ENCODE measurements around the gene TMEM161A. TPM values are rescaled to one million over a fixed set of nuclear protein-coding genes. Genes with fewer than 3 reads are reported as not detected.
"Not testable (repeated sequence)": the region's sequence is repeated elsewhere in the genome, so short reads cannot be mapped to it uniquely, and the experiment has no call there.

Gene TMEM161A
- total and polyA plus RNA-seq, 10 donors: 15.1 to 31.7 (median 18.5) TPM

DNA sequence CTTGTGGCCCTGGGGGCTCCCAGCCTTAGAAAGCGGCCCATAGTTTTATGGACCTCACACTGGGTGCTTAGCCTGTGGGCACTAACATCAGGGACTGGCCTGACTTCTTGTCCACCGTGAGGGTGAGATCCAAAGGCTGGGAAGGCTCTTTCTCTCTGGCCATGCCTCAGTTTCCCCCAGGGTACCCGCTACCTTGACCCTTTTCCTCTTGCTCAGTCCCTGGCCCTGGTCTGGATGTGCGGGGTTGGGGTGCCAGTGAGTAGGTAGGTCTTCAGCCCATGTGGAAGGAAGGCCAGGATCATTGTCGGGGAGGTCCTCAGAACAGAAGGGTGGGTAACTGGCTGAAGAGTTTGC lies 1.6 kb upstream of the TMEM161A start:
- H3K36me3 ChIP-seq: no peaks in the 10 kb centered on the region
- no peaks in the 10 kb centered on the region for H3K27me3 ChIP-seq (replicated peaks in 1 of 7)
- intact Hi-C loops (cut with DNase I; ENCODE audit: low total_unique reads): loop anchor here (5.0 kb wide), 1 partner anchor 78 kb away; the partner anchor contains the start of gene SLC25A42
- no peak overlapping the region for H3K4me3 ChIP-seq
- no peak overlapping the region for H3K27ac ChIP-seq
- H3K4me1 ChIP-seq: peaks cover 0 to 35% (median 22%) of the 10 kb centered on the region in 6 donors
- 37 to 53% (median 46%) methylated on average over 3 to 5 of the region's 5 CpGs for WGBS, 5 donors
- DNase-seq: no peak
- no peaks in the 10 kb centered on the region for H3K9me3 ChIP-seq
- TF ChIP-seq, protein P1, sequence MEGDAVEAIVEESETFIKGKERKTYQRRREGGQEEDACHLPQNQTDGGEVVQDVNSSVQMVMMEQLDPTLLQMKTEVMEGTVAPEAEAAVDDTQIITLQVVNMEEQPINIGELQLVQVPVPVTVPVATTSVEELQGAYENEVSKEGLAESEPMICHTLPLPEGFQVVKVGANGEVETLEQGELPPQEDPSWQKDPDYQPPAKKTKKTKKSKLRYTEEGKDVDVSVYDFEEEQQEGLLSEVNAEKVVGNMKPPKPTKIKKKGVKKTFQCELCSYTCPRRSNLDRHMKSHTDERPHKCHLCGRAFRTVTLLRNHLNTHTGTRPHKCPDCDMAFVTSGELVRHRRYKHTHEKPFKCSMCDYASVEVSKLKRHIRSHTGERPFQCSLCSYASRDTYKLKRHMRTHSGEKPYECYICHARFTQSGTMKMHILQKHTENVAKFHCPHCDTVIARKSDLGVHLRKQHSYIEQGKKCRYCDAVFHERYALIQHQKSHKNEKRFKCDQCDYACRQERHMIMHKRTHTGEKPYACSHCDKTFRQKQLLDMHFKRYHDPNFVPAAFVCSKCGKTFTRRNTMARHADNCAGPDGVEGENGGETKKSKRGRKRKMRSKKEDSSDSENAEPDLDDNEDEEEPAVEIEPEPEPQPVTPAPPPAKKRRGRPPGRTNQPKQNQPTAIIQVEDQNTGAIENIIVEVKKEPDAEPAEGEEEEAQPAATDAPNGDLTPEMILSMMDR (IDR thresholded peaks at IDR 0.05 in 8 of 11, conservative IDR thresholded peaks at IDR 0.05 in 3 of 11): peak in 6 of 11 experiments; percentile 7 to 57 (median 35)
- TF ChIP-seq POLR2AphosphoS5 (IDR thresholded peaks at IDR 0.05): no peak

DNA sequence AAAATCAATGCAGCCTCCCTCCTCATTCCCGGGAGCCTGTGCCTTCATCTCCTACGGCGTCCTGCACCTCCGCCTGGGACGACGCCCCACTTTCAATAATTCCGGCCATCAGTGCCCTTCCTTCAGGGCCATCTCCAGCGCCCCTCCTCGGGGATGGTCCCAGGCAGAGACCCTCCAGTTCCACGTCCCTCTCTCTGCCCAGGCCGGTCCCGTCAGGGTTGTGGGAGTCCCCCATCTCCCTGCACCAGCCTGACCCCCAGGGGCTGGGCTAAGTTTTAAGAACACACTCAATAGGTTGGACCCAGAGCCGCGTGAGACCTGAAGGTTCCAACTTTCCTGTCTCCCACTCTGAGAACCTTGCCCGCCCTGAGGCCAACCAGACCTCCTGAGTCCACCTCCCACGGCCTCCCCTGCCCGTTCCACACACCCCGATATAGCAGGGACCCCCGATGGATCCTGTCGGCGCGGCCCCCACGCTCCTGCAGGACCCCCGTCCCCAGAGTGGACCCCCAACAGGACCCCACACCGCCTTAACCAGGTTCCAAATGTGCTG lies 646 bp downstream of the TMEM161A start:
- Histone ChIP-seq H3K4me3 (peak overlapping the region; percentile 50 to 77 (median 64)), H3K4me1 (peaks cover 0 to 40% (median 22%) of the 10 kb centered on the region in 6 donors), H3K9me3 (peaks cover 0 to 3% (median under 1%) of the 10 kb centered on the region in 8 donors), H3K27ac (peak overlapping the region in 6 of 8 donors; percentile 52 to 85 (median 78)), H3K36me3 (peaks cover 0 to 4% (median 0%) of the 10 kb centered on the region in 6 donors), H3K27me3 (replicated peaks in 1 of 7) (no peaks in the 10 kb centered on the region)
- TF ChIP-seq, protein P1 (IDR thresholded peaks at IDR 0.05 in 8 of 11, conservative IDR thresholded peaks at IDR 0.05 in 3 of 11): no peak
- TF ChIP-seq POLR2AphosphoS5 (IDR thresholded peaks at IDR 0.05) (no peak), POLR2A (IDR thresholded peaks at IDR 0.05) (no peak)
- intact Hi-C loops (cut with DNase I; ENCODE audit: low total_unique reads): loop anchor here (5.0 kb wide), 1 partner anchor 75 kb away; the partner anchor contains the start of gene SLC25A42
- 22 to 33% (median 28%) methylated on average over 25 of the region's 25 CpGs for WGBS, 5 donors
- DNase-seq: peak; percentile 84

DNA sequence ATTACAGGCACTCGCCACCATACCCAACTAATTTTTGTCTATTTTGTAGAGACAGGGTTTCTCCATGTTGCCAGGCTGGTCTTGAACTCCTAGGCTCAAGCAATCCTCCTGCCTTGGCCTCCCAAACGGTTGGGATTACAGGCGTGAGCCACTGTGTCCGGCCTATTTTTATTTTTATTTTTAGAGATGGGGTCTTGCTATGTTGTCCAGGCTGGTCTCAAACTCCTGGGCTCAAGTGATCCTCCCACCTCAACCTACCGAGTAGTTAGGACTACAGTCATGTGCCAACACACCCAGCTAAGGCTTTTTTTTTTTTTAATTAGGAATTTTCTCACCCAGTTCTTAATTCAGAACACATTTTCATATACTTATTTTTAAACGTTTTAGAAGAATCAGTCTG lies 2.6 kb downstream of the TMEM161A start:
- not testable (repeated sequence) for H3K27me3 ChIP-seq (replicated peaks in 1 of 7); H3K27ac ChIP-seq; H3K4me3 ChIP-seq; DNase-seq
- intact Hi-C loops (cut with DNase I; ENCODE audit: low total_unique reads): loop anchor here (5.0 kb wide), 1 partner anchor 73 kb away; the partner anchor contains the start of gene SLC25A42
- H3K36me3 ChIP-seq: peaks cover 0 to 15% (median 4%) of the 10 kb centered on the region in 6 donors
- peaks cover 0 to 18% (median 13%) of the 10 kb centered on the region in 8 donors for H3K9me3 ChIP-seq
- 72 to 88% (median 84%) methylated on average over 6 of the region's 6 CpGs for WGBS, 5 donors
- peaks cover 0 to 40% (median 22%) of the 10 kb centered on the region in 6 donors for H3K4me1 ChIP-seq

DNA sequence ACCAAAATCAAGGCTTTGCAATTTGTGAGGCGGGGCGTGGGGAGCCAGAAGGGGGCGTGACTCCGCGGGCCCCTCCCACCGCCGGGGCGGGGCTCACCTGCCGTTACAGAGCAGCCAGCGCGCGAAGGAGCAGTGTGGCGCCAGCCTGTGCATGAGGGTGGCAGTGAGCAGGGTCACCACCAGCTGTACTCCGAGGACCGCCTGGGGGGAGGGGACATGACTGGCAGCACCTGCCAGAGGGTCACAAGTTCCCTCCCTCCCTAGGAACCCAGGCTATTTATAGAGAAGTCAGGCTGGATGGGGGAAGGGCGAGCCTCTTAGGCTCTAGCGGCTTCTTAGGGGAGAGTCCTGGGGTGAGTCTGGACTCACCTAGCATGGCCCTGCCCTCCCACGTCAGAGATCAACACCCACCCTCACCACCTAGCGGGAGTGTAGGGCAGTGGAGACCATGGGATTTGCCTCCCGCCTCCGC lies 3.6 kb downstream of the TMEM161A start:
- no peak overlapping the region for H3K4me3 ChIP-seq
- no peak for TF ChIP-seq POLR2A (IDR thresholded peaks at IDR 0.05)
- peak in 2 of 3 donors; percentile 29 to 49 for TF ChIP-seq POLR2AphosphoS5 (IDR thresholded peaks at IDR 0.05)

DNA sequence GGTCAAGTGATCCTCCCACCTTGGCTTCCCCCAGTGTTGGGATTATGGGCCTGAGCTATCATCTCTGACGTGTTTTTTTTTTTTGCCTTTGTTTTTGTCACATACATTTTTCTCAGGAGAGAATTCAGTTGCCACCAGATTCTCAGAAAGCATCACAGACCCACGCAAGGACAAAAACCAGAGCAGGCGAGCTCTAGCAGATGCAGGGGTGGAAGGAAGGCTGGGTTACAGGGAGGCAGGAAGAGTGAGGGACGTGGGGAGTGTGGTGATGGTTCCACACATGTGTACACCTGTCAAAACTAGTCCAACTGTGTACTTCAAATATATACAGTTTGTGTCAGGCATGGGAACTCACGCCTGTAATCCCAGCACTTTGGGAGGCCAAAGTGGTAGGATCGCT lies 4.3 kb downstream of the TMEM161A start:
- Histone ChIP-seq H3K9me3 (peaks cover 0 to 18% (median 13%) of the 10 kb centered on the region in 8 donors), H3K4me3 (no peak overlapping the region), H3K27me3 (replicated peaks in 1 of 7) (no peaks in the 10 kb centered on the region), H3K36me3 (peaks cover 0 to 15% (median 4%) of the 10 kb centered on the region in 6 donors), H3K4me1 (peaks cover 0 to 31% (median 18%) of the 10 kb centered on the region in 6 donors), H3K27ac (no peak overlapping the region)
- intact Hi-C loops (cut with DNase I; ENCODE audit: low total_unique reads): no loop called here
- no peak for DNase-seq
- no peak for TF ChIP-seq POLR2AphosphoS5 (IDR thresholded peaks at IDR 0.05)
- TF ChIP-seq, protein P1 (IDR thresholded peaks at IDR 0.05 in 8 of 11, conservative IDR thresholded peaks at IDR 0.05 in 3 of 11): no peak
- no peak for TF ChIP-seq POLR2A (IDR thresholded peaks at IDR 0.05)
- 86 to 94% (median 88%) methylated on average over 6 of the region's 6 CpGs for WGBS, 5 donors

More for the DNA sequence above, 3.6 kb downstream of the TMEM161A start:
- WGBS, 5 donors: 19 to 49% (median 31%) methylated on average over 17 to 21 of the region's 21 CpGs
- peaks cover 0 to 18% (median 13%) of the 10 kb centered on the region in 8 donors for H3K9me3 ChIP-seq
- DNase-seq: no peak
- H3K27me3 ChIP-seq (replicated peaks in 1 of 7): no peaks in the 10 kb centered on the region
- no peak overlapping the region for H3K27ac ChIP-seq
- H3K36me3 ChIP-seq: peaks cover 0 to 15% (median 4%) of the 10 kb centered on the region in 6 donors
- H3K4me1 ChIP-seq: peaks cover 0 to 38% (median 21%) of the 10 kb centered on the region in 6 donors
- intact Hi-C loops (cut with DNase I; ENCODE audit: low total_unique reads): loop anchor here (5.0 kb wide), 1 partner anchor 72 kb away; the partner anchor contains the start of gene SLC25A42
